Muscle of leg (tissue), 11 donors: ENCODE measurements around the gene GTPBP3. TPM values are rescaled to one million over a fixed set of nuclear protein-coding genes. Genes with fewer than 3 reads are reported as not detected.

Source experiments
- DNase-seq: peaks from one replicate; pipeline ENCODE4 v3.0.0; 2013
- H3K27ac ChIP-seq: one replicate; pipeline ENCODE4 v1.5.1; 2013; ENCODE audit warnings: mild to moderate bottlenecking, low read length, control low read depth
- H3K27me3 ChIP-seq: one replicate; pipeline ENCODE4 v1.6.1; 2013; ENCODE audit warnings: low read length; ENCODE audit not compliant: control insufficient read depth, insufficient read depth
- H3K36me3 ChIP-seq: one replicate; pipeline ENCODE4 v1.6.1; 2013; ENCODE audit warnings: low read length; ENCODE audit not compliant: control insufficient read depth, insufficient read depth
- H3K4me1 ChIP-seq: one replicate; pipeline ENCODE4 v1.6.1; 2013; ENCODE audit warnings: low read length; ENCODE audit not compliant: control insufficient read depth, insufficient read depth
- H3K4me3 ChIP-seq: one replicate; pipeline ENCODE4 v1.5.1; 2013; ENCODE audit warnings: low read length, control low read depth
- H3K9me3 ChIP-seq: replicated peaks from 2 replicates; pipeline ENCODE4 v1.6.1; 2013; ENCODE audit warnings: low read depth, low read length; ENCODE audit not compliant: control insufficient read depth
- WGBS: methylation state at CpG from one replicate; pipeline ENCODE4 v1.1.5; 2013; ENCODE audit warnings: missing lambda C conversion rate; ENCODE audit not compliant: insufficient coverage; 5-methylcytosine and 5-hydroxymethylcytosine counted together
- polyA plus RNA-seq, 8 donors: library from polyadenylated mRNA; unstranded; fragments of 120-200 nt; gene quantifications; one replicate each; pipeline versions ENCODE4 v1.2.1 to v1.2.3, GENCODE V29; 2013; ENCODE audit warnings: inconsistent platforms in 1 of 8, low replicate concordance in 1 of 8; ENCODE audit not compliant: insufficient read length in 8 of 8, insufficient read depth in 1 of 8
- total RNA-seq: library from RNA; stranded (reverse); fragments of 120-200 nt; gene quantifications from one replicate; pipeline ENCODE4 v1.2.4, GENCODE V29; 2013

GTPBP3 gene
- total and polyA plus RNA-seq, 9 donors, result 7.6 to 16.3 (median 13.1) TPM

DNA sequence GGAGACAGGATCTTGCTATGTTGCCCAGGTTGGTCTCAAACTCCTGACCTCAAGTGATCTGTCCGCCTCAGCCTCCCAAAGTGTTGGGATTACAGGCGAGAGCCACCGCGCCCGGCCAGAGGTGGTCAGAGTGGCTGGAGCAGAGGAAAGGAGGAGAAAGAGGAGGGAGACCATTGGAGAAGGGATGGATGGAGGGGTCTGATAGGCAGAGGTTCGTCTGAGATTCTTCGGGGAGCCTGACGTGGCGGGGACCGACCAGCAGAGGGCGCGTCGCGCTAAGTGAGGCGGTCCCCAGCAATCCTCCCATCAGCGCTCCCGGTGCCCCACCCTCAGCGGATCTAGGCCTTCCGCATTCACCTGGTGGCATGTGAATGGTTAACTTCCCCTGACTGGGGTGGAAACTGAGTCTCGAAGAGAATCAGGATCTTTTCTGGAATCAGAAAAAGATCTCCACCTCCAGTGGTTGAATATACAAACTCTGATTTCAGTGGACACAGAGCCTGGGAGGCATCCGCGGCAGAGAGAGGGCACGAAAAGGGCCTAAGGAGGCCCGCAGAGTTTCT is 8.8 kb downstream of the GTPBP3 start:
- DNase-seq, result peak; percentile 69
- H3K27ac ChIP-seq, result peak overlapping the region; percentile 86
- WGBS, result 32% methylated on average over 12 of the region's 24 CpGs

DNA sequence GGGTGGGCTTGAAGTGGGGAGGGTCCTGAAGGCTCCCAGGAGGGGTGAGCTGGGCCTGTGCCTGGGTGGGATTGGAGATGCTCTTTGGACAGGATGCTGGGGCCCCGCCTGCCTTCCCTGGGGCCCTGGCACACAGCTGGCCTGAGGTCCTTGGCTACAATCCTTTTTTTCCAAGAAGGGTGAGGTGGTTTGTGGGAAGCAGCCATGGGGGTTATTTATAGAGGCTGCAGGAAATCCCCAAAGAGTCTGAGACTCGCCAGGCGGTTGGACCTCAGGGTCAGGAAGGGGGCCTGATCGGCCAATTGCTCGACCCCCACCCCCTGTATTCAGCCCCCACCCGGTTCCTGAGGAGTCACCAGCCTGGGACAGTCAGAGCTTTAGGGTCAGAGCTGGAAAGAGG is 10.0 kb downstream of the GTPBP3 start:
- peak; percentile 63 for DNase-seq
- Histone ChIP-seq H3K36me3 (no peaks in the 10 kb centered on the region), H3K27me3 (peaks cover 3% of the 10 kb centered on the region), H3K4me3 (no peak overlapping the region), H3K4me1 (peaks cover 27% of the 10 kb centered on the region), H3K27ac (peak overlapping the region; percentile 86), H3K9me3 (no peaks in the 10 kb centered on the region)
- WGBS, result 60% methylated on average over 1 of the region's 6 CpGs

More for the DNA sequence above, 8.8 kb downstream of the GTPBP3 start:
- H3K9me3 ChIP-seq, result no peaks in the 10 kb centered on the region
- H3K36me3 ChIP-seq, result peaks cover 6% of the 10 kb centered on the region
- H3K27me3 ChIP-seq, result peaks cover 3% of the 10 kb centered on the region
- H3K4me3 ChIP-seq, result no peak overlapping the region
- H3K4me1 ChIP-seq, result peaks cover 27% of the 10 kb centered on the region

DNA sequence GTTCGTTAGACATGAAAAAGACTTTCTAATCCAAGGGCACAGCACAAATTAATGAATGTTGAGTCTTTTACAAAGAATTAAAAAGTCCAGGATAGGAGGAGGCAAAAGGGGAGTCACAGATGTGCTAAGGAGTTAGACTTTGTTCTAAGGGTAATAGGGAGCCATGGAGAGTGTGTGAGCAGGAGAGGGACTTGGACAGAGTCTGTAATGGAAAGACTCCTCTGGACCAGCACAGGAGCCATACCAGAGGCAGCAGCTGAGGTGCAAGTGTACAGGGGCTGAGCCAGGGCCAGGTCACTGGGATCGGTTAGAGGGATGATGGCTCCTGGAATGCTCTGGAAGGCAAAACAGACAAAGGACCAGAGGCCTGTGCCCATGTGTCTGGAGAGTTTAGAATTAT is 10.5 kb downstream of the GTPBP3 start:
- Histone ChIP-seq H3K4me1 (peaks cover 30% of the 10 kb centered on the region), H3K27me3 (peaks cover 3% of the 10 kb centered on the region), H3K27ac (peak overlapping the region; percentile 86), H3K9me3 (no peaks in the 10 kb centered on the region), H3K36me3 (no peaks in the 10 kb centered on the region), H3K4me3 (no peak overlapping the region)
- WGBS, result no CpG with 5 or more reads among the region's 2 CpGs
- no peak for DNase-seq

DNA sequence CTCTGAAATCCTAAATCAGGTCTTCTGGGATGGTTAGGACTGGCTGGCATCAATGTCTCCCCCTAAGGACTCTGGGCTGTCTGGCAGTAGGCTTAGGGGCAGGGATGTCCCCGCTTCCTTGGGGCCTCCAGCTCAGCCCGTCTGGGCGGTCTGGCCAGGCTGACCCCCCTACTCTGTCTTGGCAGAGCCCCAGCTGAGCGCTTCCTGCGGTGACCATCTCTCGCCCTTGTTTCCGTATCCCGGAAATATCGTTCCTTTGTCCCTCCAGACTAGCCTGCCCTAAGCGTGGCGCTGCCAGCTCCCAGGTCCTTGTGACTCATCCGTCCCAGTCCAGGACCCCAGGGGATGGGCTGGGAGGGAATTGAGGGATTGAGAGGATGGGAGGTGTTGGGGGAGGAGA is 11.3 kb downstream of the GTPBP3 start:
- H3K36me3 ChIP-seq, result no peaks in the 10 kb centered on the region
- H3K27ac ChIP-seq, result peak overlapping the region; percentile 86
- no peak overlapping the region for H3K4me3 ChIP-seq
- 2% methylated on average over 6 of the region's 12 CpGs for WGBS
- peaks cover 36% of the 10 kb centered on the region for H3K4me1 ChIP-seq
- H3K27me3 ChIP-seq, result peaks cover 3% of the 10 kb centered on the region
- peak; percentile 84 for DNase-seq
- H3K9me3 ChIP-seq, result no peaks in the 10 kb centered on the region

GRCh38 chr19:17351815-17352435 is 14.6 kb downstream of the GTPBP3 start:
- Histone ChIP-seq H3K9me3 (no peaks in the 10 kb centered on the region), H3K27me3 (peaks cover 3% of the 10 kb centered on the region), H3K4me3 (no peak overlapping the region), H3K27ac (no peak overlapping the region), H3K4me1 (peaks cover 31% of the 10 kb centered on the region), H3K36me3 (no peaks in the 10 kb centered on the region)
- WGBS, result 92% methylated on average over 39 of the region's 45 CpGs
- DNase-seq, result no peak

- peaks cover 24% of the 10 kb centered on the region for H3K4me1 ChIP-seq
Measured at GRCh38 chr19:17352608-17353280, 15.4 kb downstream of the GTPBP3 start.

GRCh38 chr19:17353386-17353785 is 16.0 kb downstream of the GTPBP3 start:
- H3K36me3 ChIP-seq, result no peaks in the 10 kb centered on the region
- WGBS, result 68% methylated on average over 8 of the region's 8 CpGs
- no peak overlapping the region for H3K27ac ChIP-seq
- peaks cover 3% of the 10 kb centered on the region for H3K27me3 ChIP-seq
- no peaks in the 10 kb centered on the region for H3K9me3 ChIP-seq
- peaks cover 19% of the 10 kb centered on the region for H3K4me1 ChIP-seq
- no peak for DNase-seq
- no peak overlapping the region for H3K4me3 ChIP-seq

More at GRCh38 chr19:17352608-17353280, 15.4 kb downstream of the GTPBP3 start:
- Histone ChIP-seq H3K27ac (no peak overlapping the region), H3K27me3 (peaks cover 3% of the 10 kb centered on the region), H3K36me3 (no peaks in the 10 kb centered on the region), H3K4me3 (no peak overlapping the region), H3K9me3 (no peaks in the 10 kb centered on the region)
- WGBS, result 16% methylated on average over 8 of the region's 14 CpGs
- DNase-seq, result no peak

DNA sequence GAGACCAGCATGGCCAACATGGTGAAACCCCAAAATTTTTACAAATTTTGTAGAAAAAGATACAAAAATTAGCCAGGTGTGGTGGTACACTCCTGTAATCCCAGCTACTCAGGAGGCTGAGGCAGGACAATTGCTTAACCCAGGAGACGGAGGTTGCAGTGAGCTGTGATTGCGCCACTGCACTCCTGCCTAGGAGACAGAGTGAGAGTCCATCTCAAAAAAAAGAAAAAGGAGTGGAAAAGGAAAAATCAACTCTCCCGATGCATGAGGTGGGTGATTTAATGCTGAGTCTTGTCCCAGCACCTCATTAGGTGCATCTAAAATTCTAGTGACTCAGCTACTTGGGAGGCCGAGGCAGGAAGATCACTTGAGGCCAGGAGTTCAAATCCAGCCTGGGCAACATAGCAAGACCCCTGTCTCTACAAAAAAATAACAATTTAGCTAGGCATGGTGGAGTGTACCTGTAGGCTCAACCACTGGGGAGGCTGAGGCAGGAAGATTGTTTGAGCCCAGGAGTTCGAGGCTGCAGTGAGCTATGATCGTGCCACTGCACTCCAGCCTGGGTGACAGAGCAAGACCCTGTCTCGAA is 19.8 kb downstream of the GTPBP3 start:
- WGBS, result 76% methylated on average over 5 of the region's 7 CpGs

GRCh38 chr19:17357724-17358123 is 20.4 kb downstream of the GTPBP3 start:
- no peaks in the 10 kb centered on the region for H3K9me3 ChIP-seq
- no peaks in the 10 kb centered on the region for H3K36me3 ChIP-seq
- no peak overlapping the region for H3K27ac ChIP-seq
- peaks cover 7% of the 10 kb centered on the region for H3K4me1 ChIP-seq
- peak; percentile 34 for DNase-seq
- H3K4me3 ChIP-seq, result no peak overlapping the region
- WGBS, result 68% methylated on average over 7 of the region's 11 CpGs
- H3K27me3 ChIP-seq, result no peaks in the 10 kb centered on the region

More for the DNA sequence above, 19.8 kb downstream of the GTPBP3 start:
- no peaks in the 10 kb centered on the region for H3K9me3 ChIP-seq
- no peak overlapping the region for H3K4me3 ChIP-seq
- no peak overlapping the region for H3K27ac ChIP-seq
- H3K36me3 ChIP-seq, result no peaks in the 10 kb centered on the region
- no peaks in the 10 kb centered on the region for H3K27me3 ChIP-seq
- DNase-seq, result no peak
- H3K4me1 ChIP-seq, result peaks cover 9% of the 10 kb centered on the region

DNA sequence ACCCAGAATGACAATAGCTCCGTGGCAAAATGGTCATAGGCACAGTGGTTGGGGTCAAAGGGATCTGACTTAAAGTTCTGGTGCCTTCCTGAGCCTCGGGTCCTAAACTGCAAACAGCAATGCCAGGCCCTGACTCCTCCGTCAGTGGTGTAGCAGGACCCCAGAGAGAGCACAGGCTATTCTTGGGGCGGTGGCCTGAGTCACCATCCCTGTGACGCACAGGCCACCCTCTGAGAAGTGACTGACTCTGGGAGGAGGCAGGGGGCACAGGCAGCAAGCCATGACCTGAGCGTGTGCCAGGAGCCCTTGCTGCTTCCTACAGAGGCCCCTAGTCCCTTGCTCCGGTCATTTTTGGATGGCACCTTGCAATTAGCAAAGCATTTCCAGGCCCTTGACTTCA is 21.0 kb downstream of the GTPBP3 start:
- no peaks in the 10 kb centered on the region for H3K27me3 ChIP-seq
- no peaks in the 10 kb centered on the region for H3K9me3 ChIP-seq
- H3K4me1 ChIP-seq, result peaks cover under 1% of the 10 kb centered on the region
- no peaks in the 10 kb centered on the region for H3K36me3 ChIP-seq
- no peak overlapping the region for H3K4me3 ChIP-seq
- 66% methylated on average over 7 of the region's 7 CpGs for WGBS
- DNase-seq, result no peak
- no peak overlapping the region for H3K27ac ChIP-seq
